ENCODE results near the gene DCAF4.

Gene DCAF4

GRCh38 chr14:72926292-72927028 is at the start of gene DCAF4:
DCAF4 (plus strand) TSS chr14:72926464; CDS start chr14:72937979, 11,515 bp downstream.
- DNase-seq (ENCODE audit: low read depth): peak; percentile 99

DNA sequence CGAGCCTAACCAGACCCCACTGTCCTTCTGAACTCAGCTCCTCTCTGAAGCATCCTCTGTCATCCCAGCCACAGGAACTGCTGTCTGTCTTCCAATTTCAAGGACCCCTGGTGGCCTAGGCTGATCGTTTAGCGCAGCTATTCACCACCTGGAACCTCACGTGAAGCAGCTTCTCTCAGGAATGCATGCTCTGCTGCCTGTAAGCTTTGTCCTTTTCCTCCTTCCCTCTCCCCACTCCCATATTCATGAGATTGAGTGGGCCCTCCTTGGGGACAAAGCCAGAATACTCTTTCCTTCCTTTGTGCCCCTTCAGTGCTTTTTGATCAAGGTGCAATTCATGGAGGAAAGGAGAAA is 49.6 kb upstream of the DCAF4 start:
- no peak for DNase-seq (ENCODE audit: low read depth)

GRCh38 chr14:72878746-72879145 is 47.5 kb upstream of the DCAF4 start:
- no peak for DNase-seq (ENCODE audit: low read depth)

- no peak for DNase-seq (ENCODE audit: low read depth)
Observed at GRCh38 chr14:72879431-72879830, 46.8 kb upstream of the DCAF4 start.

DNA sequence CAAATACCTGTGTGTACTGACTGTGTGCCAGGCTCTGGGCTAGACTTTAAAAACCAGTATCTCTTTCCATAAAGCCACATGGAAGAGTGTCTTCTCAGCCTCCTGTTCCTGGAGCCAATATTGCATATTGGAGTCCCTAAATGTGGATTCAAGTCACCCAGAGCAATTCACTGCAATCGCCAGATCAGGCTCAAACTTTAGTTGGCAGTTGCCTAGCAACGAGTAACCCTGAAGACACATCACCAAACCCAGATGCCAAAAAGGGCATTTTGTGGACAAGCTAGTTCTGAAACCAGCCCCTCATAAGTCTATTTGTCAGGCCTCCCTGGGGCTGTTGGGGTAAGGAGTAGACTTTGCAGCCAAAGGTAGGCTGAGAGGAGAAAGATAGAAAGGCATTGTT is 46.1 kb upstream of the DCAF4 start:
- no peak for DNase-seq (ENCODE audit: low read depth)

DNA sequence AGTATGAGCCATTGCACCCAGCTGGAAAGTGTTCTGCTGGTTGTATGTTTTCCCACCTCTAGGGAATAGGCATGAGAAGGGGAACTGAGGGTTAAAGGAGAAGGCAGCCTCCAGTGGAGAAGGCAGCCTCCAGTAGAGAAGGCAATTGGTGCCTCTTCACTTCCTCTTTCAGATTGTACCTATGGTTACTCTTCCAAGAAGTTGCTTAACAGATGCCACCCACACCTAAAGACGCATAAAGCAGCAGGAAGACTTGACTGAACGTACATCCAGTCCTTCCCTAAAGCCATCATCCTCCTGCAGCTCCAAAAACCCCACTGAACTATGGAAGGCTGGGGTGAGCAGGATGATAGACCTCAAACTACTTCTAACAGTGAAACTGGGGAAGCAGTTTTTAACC is 45.4 kb upstream of the DCAF4 start:
- DNase-seq (ENCODE audit: low read depth): no peak

DNA sequence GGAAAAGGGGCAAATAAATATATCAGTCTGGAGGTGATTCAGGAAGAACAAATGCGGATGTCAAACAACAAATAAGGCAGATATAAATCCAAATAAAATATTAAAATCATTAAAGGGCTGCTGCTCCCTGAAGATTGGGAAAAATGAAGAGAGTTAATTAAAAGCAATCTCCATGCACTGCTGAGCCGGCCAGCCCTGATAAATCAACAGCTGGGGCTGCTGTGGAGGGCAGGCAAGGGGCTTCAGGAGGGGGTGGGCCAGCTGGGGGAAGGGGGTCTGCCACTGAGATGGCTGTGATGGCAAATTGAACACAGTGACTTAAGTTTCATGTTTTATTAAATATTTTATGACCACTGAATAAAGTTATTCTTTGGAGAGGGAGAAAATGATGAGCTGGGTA is 44.7 kb upstream of the DCAF4 start:
- no peak for DNase-seq (ENCODE audit: low read depth)

- no peak for DNase-seq (ENCODE audit: low read depth)
Observed at GRCh38 chr14:72882047-72882446, 44.2 kb upstream of the DCAF4 start.

GRCh38 chr14:72882463-72882862 is 43.8 kb upstream of the DCAF4 start:
- no peak for DNase-seq (ENCODE audit: low read depth)

DNA sequence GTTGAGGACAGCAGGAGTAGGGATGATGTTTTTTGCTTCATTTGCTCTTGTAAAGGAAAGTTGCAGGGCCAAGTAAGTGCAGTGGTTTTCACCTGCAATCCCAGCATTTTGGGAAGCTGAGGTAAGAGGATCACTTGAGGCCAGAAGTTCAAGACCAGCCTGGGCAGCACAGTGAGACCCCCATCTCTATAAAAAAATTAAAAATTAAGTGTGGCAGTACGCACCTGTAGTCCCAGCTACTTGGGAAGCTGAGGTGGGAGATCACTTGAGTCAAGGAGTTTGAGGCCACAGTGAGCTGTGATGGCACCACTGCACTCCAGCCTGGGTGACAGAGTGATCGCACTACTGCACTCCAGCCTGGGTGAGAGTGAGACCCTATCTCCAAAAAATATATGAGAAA is 43.2 kb upstream of the DCAF4 start:
- DNase-seq (ENCODE audit: low read depth): no peak

DNA sequence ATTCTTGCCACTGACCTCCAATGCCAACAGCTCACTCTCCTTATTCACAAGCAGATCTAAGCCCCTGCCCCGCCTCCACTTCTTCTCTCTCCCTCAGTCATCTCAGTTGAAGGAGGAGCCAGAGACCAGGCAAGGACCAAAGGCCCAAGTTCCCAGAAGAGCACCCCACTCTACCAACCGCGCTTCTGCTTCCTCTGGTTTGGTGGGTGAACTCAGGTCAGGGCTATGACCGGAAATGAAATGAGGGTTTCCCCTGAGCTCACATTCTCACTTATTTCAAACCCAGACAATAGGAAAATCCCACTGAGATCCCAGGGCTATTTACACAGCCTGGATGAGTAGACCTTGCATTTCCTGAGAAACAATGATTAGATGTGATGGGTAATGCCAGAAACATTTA is 42.3 kb upstream of the DCAF4 start:
- peak; percentile 57 for DNase-seq (ENCODE audit: low read depth)

DNA sequence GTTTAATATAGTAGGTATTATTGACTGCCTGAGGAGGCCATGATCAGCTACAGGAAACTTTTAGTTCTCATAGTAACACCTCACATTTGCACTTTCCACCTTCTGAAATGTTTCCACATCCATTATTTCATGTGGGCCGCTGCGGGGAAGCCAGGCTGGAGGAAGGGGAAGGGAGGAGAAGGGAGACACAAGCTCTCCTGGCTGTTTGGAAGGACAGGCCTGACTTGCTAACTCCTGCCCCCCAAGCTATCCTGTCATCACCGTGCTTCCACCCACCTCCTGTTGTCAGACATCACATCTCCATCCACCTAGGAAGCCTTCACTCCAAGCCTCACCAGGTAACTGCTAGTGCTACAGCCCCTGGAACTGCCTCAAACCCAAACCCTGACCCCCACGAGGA is 41.9 kb upstream of the DCAF4 start:
- DNase-seq (ENCODE audit: low read depth): no peak

- no peak for DNase-seq (ENCODE audit: low read depth)
Observed at GRCh38 chr14:72887514-72887913, 38.8 kb upstream of the DCAF4 start.

- no peak for DNase-seq (ENCODE audit: low read depth)
Observed at GRCh38 chr14:72888192-72888591, 38.1 kb upstream of the DCAF4 start.

- DNase-seq (ENCODE audit: low read depth): no peak
Observed at GRCh38 chr14:72888636-72889201, 37.5 kb upstream of the DCAF4 start.

GRCh38 chr14:72889366-72889765 is 36.9 kb upstream of the DCAF4 start:
- no peak for DNase-seq (ENCODE audit: low read depth)

GRCh38 chr14:72891666-72892102 is 34.6 kb upstream of the DCAF4 start:
- no peak for DNase-seq (ENCODE audit: low read depth)

DNA sequence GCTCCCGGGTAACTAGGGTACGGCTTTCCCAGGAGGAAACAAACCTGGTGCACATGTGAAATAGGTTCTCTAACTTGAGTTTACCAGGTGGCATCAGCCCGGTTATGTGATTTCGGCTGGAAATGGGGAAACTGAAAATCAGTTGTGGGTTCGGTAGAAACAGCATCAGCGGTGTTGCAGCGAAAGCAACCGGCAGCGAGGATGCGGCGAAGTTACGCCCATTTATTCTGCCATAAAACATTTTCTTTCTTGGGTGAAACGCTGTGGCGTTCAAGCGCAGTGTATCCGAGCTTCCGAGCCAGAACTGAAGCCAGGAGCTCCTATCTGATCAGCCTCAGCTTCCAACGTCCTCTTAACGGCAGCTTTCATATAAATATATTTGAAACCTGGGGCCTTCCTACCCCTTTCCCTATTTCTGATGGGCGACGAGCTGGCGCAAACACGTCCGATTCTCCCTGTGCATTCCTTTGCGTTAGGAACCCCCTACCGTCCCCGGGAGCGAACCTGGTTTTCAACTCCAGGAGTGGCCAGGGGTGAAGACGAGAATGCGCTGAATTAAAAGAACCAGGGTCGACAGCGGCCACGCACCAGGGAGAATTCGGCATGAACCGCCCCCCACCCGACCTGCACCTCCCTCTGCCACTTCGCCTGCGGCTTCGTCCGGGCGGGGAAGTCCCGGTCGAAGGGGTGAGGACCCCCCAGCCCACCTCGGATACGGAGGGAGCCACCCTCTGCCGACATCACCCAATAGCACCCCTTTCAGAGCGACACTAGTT is 34.0 kb upstream of the DCAF4 start:
- peak; percentile 68 for DNase-seq (ENCODE audit: low read depth)

- peak; percentile 40 for DNase-seq (ENCODE audit: low read depth)
Observed at GRCh38 chr14:72892879-72893635, 33.2 kb upstream of the DCAF4 start.

DNA sequence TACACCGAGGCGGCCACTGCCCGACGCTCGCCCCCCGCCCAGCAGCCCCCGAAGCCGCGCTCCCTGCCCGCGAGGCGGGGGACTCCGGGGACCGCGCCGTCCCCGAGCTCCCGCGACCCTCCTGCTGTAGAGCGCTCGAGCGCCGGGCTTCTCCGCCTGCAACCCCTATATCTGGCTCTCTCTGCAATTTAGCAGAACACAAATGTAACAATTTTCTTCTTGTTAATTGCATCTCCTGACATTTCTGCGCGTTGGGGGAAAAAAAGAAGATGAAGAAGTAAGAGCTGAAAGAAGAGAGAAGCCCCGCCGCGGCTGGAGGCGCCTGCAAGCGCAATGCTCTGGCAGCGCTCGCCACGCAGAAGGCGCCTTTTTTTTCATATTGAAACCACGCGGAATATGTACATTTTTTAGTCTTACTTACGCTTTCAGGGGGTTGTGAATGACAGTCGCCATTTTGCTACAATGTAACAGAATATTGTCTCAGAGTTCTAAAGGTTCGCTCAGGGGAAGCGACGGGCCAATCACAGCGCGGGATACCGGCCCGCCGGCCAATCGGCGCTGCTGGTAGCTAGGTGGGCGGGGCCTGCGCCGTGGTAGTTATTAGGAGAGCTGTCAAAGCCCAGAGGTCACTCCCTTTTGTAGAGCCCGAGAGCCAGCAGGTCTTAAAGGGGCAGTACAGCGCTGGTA is 32.5 kb upstream of the DCAF4 start, which contains the start of gene DPF3:
TSS of gene DPF3 (minus strand) at position 466 of the 687 bp plus-strand sequence. CDS start at position 453, 13 bp downstream.
- peak; percentile 98 for DNase-seq (ENCODE audit: low read depth)

GRCh38 chr14:72894323-72894622 is 32.0 kb upstream of the DCAF4 start:
- no peak for DNase-seq (ENCODE audit: low read depth)

Data from iris pigment epithelial cell (primary cell).